Esophagus squamous epithelium (tissue), 4 donors: ENCODE results near the gene TAF10.

Source experiments
- CTCF ChIP-seq, 6 experiments: fragments of 450-650 bp in 4 of 6; fragments of 200-600 bp in 2 of 6; sonication (generic) in 2 of 6; IDR thresholded peaks; one replicate each; pipeline ENCODE4 v1.5.1; 2016 to 2019; ENCODE audit warnings: antibody characterized with exemption in 6 of 6, mild to moderate bottlenecking in 4 of 6, moderate library complexity in 4 of 6
- POLR2A ChIP-seq, 4 donors: fragments of 450-650 bp; IDR thresholded peaks; one replicate each; pipeline ENCODE4 v1.6.1; 2017; ENCODE audit warnings: antibody characterized with exemption in 4 of 4, mild to moderate bottlenecking in 4 of 4, moderate library complexity in 3 of 4

DNA sequence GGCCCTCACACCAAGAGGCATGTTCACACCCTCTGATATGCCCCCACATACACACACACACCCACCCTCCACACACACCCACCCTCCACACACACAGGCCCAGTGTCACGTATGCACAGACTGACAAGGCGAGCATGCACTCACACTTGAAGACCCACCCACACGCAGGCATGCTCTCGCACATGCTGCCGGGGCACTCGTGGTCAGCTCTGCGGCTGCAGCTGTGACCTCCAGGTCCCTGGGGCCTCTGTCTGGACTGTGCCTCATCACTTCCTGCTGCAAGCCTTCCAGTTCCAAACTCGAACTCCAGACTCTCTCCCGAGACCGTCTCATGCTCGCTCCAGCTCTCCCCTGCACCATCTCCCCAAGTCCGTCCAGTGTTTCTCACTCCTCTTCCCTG, 34.1 kb upstream of the TAF10 start:
- TF ChIP-seq CTCF (IDR thresholded peaks at IDR 0.05): no peak
- TF ChIP-seq POLR2A (IDR thresholded peaks at IDR 0.05): no peak
